ENCODE data around the gene UPF2.

GRCh38 chr10:11930312-11930978, 112.2 kb downstream of the UPF2 start:
- no peak for TF ChIP-seq POLR2A (IDR thresholded peaks at IDR 0.05; ENCODE audit: low read length)
- no peak for TF ChIP-seq GATA1 (IDR thresholded peaks at IDR 0.05; ENCODE audit: low read depth, low read length)
